Activated effector memory CD4-positive, alpha-beta T cell treated with anti-CD3 and anti-CD28 coated beads, Interleukin-2, amount 50 U/mL, for 16 hours (primary cell): Measurements from ENCODE around the gene KRT82.
"Not testable (repeated sequence)": the region's sequence is repeated elsewhere in the genome, so short reads cannot be mapped to it uniquely, and the experiment has no call there.

Experiments
- DNase-seq: peaks from one replicate; pipeline ENCODE4 v3.0.0-alpha.2; 2020

The KRT82 gene

GRCh38 chr12:52356762-52357580, 49.2 kb downstream of the KRT82 start:
- DNase-seq: peak; percentile 54

GRCh38 chr12:52356031-52356761, 49.9 kb downstream of the KRT82 start:
- peak; percentile 58 for DNase-seq

GRCh38 chr12:52355176-52355575, 51.0 kb downstream of the KRT82 start:
- peak; percentile 16 for DNase-seq

GRCh38 chr12:52354200-52354599, 51.9 kb downstream of the KRT82 start:
- DNase-seq: no peak

GRCh38 chr12:52353766-52354165, 52.4 kb downstream of the KRT82 start:
- DNase-seq: peak; percentile 39

GRCh38 chr12:52352951-52353350, 53.2 kb downstream of the KRT82 start:
- peak; percentile 30 for DNase-seq

GRCh38 chr12:52351196-52352059, 54.7 kb downstream of the KRT82 start:
- peak; percentile 75 for DNase-seq

GRCh38 chr12:52350786-52351185, 55.3 kb downstream of the KRT82 start:
- peak; percentile 36 for DNase-seq

GRCh38 chr12:52350021-52350620, 56.0 kb downstream of the KRT82 start:
- DNase-seq: peak; percentile 49

GRCh38 chr12:52349196-52349595, 56.9 kb downstream of the KRT82 start:
- peak; percentile 22 for DNase-seq

GRCh38 chr12:52347551-52348510, 58.3 kb downstream of the KRT82 start:
- peak; percentile 31 for DNase-seq

GRCh38 chr12:52347016-52347415, 59.1 kb downstream of the KRT82 start:
- peak; percentile 22 for DNase-seq

- DNase-seq: no peak
Observed at GRCh38 chr12:52346593-52346992, 59.5 kb downstream of the KRT82 start.

- not testable (repeated sequence) for DNase-seq
Observed at GRCh38 chr12:52345041-52345440, 61.1 kb downstream of the KRT82 start.

- DNase-seq: peak; percentile 47
Observed at GRCh38 chr12:52344111-52344510, 62.0 kb downstream of the KRT82 start.
